ENCODE data around the gene DENND4A. TPM values are rescaled to one million over a fixed set of nuclear protein-coding genes. Genes with fewer than 3 reads are reported as not detected.
"Not testable (repeated sequence)": the region's sequence is repeated elsewhere in the genome, so short reads cannot be mapped to it uniquely, and the experiment has no call there.

The DENND4A gene
- polyA plus RNA-seq, 1 experiment: 19.1 TPM

GRCh38 chr15:65789105-65789504, 3.0 kb downstream of the DENND4A start:
- Histone ChIP-seq H3K9me3 (ENCODE audit: control insufficient read depth, insufficient read depth, low read length) (no peaks in the 10 kb centered on the region; the same call in 1 of the 2 replicates), H3K4me3 (ENCODE audit: low read depth, low read length) (no peak overlapping the region), H3K27me3 (ENCODE audit: control insufficient read depth, insufficient read depth, low read length) (no peaks in the 10 kb centered on the region), H3K27ac (ENCODE audit: low read depth, low read length) (no peak overlapping the region)
- CTCF ChIA-PET: no interaction called here
- TF ChIP-seq CTCF (IDR thresholded peaks at IDR 0.05; ENCODE audit: low read depth, low read length): no peak
- DNase-seq (ENCODE audit: low read depth, low spot score): no peak
- POLR2A ChIA-PET: no interaction called here

- no peak for DNase-seq (ENCODE audit: low read depth, low spot score)
- Histone ChIP-seq H3K4me3 (ENCODE audit: low read depth, low read length) (no peak overlapping the region), H3K27me3 (ENCODE audit: control insufficient read depth, insufficient read depth, low read length) (no peaks in the 10 kb centered on the region), H3K9me3 (ENCODE audit: control insufficient read depth, insufficient read depth, low read length) (no peaks in the 10 kb centered on the region; the same call in 1 of the 2 replicates), H3K27ac (ENCODE audit: low read depth, low read length) (peak overlapping the region; percentile 75)
- TF ChIP-seq CTCF (IDR thresholded peaks at IDR 0.05; ENCODE audit: low read depth, low read length): no peak
- ChIA-PET POLR2A (interaction anchor here (0.7 to 1.2 kb wide), 3 partner anchors 18 to 82 kb away, joined by 3 to 8 read pairs (median 4); partner anchors contain the start of gene RAB11A), CTCF (interaction anchor here (0.6 kb wide), 1 partner anchor 629 kb away, joined by 3 read pairs; no protein-coding TSS in a partner anchor)
These were observed 4.8 kb downstream of the DENND4A start for GRCh38 chr15:65787260-65787659.

- POLR2A ChIA-PET: interaction anchor here (0.7 kb wide), 1 partner anchor 315 kb away, joined by 3 read pairs; no protein-coding TSS in a partner anchor
These were observed 6.9 kb downstream of the DENND4A start for GRCh38 chr15:65785151-65785550.

GRCh38 chr15:65783872-65784271, 8.2 kb downstream of the DENND4A start:
- Histone ChIP-seq H3K27me3 (ENCODE audit: control insufficient read depth, insufficient read depth, low read length) (no peaks in the 10 kb centered on the region), H3K9me3 (ENCODE audit: control insufficient read depth, insufficient read depth, low read length) (no peaks in the 10 kb centered on the region), H3K4me3 (ENCODE audit: low read depth, low read length) (no peak overlapping the region), H3K27ac (ENCODE audit: low read depth, low read length) (no peak overlapping the region)
- CTCF ChIA-PET: interaction anchor here (1.1 to 1.2 kb wide), 2 partner anchors 146 to 188 kb away, joined by 3 to 4 read pairs; no protein-coding TSS in a partner anchor
- POLR2A ChIA-PET: no interaction called here
- no peak for TF ChIP-seq CTCF (IDR thresholded peaks at IDR 0.05; ENCODE audit: low read depth, low read length)
- no peak for DNase-seq (ENCODE audit: low read depth, low spot score)

More at GRCh38 chr15:65785151-65785550, 6.9 kb downstream of the DENND4A start:
- no peaks in the 10 kb centered on the region for H3K27me3 ChIP-seq (ENCODE audit: control insufficient read depth, insufficient read depth, low read length)
- no peak overlapping the region for H3K27ac ChIP-seq (ENCODE audit: low read depth, low read length)
- DNase-seq (ENCODE audit: low read depth, low spot score): no peak
- no peak overlapping the region for H3K4me3 ChIP-seq (ENCODE audit: low read depth, low read length)
- TF ChIP-seq CTCF (IDR thresholded peaks at IDR 0.05; ENCODE audit: low read depth, low read length): no peak
- H3K9me3 ChIP-seq (ENCODE audit: control insufficient read depth, insufficient read depth, low read length): no peaks in the 10 kb centered on the region
- CTCF ChIA-PET: no interaction called here

- TF ChIP-seq CTCF (IDR thresholded peaks at IDR 0.05; ENCODE audit: low read depth, low read length): no peak
- H3K4me3 ChIP-seq (ENCODE audit: low read depth, low read length): no peak overlapping the region
- ChIA-PET CTCF (no interaction called here), POLR2A (interaction anchor here (0.6 to 0.8 kb wide), 2 partner anchors 10 to 366 kb away, joined by 3 to 8 read pairs; partner anchors contain the start of gene DENND4A)
- no peaks in the 10 kb centered on the region for H3K27me3 ChIP-seq (ENCODE audit: control insufficient read depth, insufficient read depth, low read length)
- DNase-seq (ENCODE audit: low read depth, low spot score): no peak
- no peak overlapping the region for H3K27ac ChIP-seq (ENCODE audit: low read depth, low read length)
- H3K9me3 ChIP-seq (ENCODE audit: control insufficient read depth, insufficient read depth, low read length): no peaks in the 10 kb centered on the region
These were observed 10.0 kb downstream of the DENND4A start for GRCh38 chr15:65782096-65782495.

- H3K27me3 ChIP-seq (ENCODE audit: control insufficient read depth, insufficient read depth, low read length); H3K9me3 ChIP-seq (ENCODE audit: control insufficient read depth, insufficient read depth, low read length); H3K27ac ChIP-seq (ENCODE audit: low read depth, low read length); CTCF ChIA-PET; H3K4me3 ChIP-seq (ENCODE audit: low read depth, low read length); DNase-seq (ENCODE audit: low read depth, low spot score): not testable (repeated sequence)
- POLR2A ChIA-PET: interaction anchor here (1.2 kb wide), 1 partner anchor 13 kb away, joined by 3 read pairs; no protein-coding TSS in a partner anchor
These were observed 13.4 kb downstream of the DENND4A start for GRCh38 chr15:65778701-65779100.

Data from AG04450 (cell line).